ENCODE results near the gene EIF5AL1.
"Not testable (repeated sequence)": the region's sequence is repeated elsewhere in the genome, so short reads cannot be mapped to it uniquely, and the experiment has no call there.

The EIF5AL1 gene

GRCh38 chr10:79516532-79517205 is 4.3 kb downstream of the EIF5AL1 start:
- not testable (repeated sequence) for DNase-seq

DNA sequence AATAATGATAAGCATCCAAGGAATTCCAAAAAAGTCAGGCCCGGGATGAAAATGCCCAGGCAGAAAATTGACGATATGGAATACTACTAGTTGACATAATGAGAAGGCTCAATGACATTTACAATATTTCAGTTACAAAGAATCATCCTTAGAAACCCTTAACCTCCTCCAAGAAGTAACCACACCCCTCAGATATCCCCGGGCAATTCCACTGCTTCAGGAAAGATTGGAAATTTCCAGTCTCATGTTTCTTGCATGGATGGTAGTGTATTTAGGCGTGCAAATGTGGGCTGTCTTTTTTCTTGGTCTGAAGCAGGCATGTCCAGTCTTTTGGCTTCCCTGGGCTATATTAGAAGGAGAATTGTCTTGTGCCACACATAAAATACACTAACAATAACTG is 5.2 kb downstream of the EIF5AL1 start:
- not testable (repeated sequence) for DNase-seq

- not testable (repeated sequence) for DNase-seq
Observed at GRCh38 chr10:79521751-79522150, 9.4 kb downstream of the EIF5AL1 start.

DNA sequence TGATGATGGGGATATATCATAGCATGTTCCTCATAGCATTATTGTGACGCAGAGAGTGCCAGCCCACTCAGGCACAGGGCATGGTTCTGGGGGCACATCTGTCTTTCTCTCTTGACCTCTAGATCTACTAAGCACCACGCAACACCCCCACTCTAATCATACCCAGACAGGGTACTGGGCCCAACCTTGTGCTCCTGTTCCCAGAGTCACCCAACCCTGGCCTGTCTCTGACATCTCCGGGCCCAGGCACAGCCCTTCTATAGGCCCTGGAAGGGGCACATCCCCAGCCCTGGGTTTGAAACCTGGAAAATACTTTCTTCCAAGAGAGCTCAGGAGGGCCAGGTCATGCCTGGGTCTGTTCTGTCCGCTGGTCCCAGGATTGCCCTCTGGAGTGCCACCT is 10.1 kb downstream of the EIF5AL1 start:
- not testable (repeated sequence) for DNase-seq

GRCh38 chr10:79523157-79523853 is 11.0 kb downstream of the EIF5AL1 start:
- DNase-seq, result not testable (repeated sequence)

DNA sequence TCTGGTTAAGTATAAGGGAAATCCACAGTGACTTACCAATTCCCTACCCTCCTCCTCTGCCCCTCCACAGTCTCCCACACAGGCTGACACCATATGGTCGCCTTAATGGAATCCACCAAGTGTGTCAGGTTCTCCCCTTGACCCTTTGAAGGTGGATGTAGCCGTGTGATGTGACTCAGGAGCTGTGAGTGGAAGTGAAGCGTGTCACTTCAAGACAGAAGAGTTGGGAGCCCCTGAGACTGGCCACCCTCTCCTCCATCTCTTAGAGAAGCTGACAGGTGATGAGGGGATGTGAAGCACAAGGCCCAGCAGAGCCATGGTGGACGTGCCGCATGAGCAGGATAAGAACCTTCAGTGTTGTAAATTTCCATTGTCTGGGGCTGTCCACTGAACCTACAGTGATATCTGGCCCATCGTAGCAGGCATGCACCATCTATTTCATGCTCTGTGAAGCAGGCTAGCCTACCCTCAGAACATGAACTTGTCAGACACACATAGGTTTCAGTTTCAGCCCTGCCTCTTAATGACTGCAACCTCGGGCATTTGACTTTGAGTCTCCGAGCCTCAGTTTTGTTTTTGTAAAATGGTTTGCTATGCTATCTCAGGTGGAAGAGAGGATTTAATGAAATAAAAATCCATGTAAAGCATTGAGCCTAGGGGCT is 12.8 kb downstream of the EIF5AL1 start:
- not testable (repeated sequence) for DNase-seq

DNA sequence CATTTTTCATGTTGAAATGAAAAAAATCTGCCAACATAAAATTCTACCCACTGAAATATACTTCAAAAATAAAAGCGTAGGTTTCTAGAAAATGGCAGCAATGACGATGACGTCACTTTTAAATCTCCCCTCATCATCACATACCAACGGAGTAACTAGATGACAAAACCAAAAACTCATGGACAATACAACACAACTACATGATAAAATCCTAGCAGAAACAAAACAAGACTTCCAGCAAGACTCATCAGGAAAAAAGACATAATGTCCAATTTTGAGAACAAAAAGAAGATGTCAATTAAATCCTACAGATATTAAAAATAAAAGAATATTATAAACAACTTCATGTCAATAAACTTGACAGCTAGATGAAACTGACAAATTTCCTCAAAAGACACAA is 15.9 kb downstream of the EIF5AL1 start:
- not testable (repeated sequence) for DNase-seq

GRCh38 chr10:79533142-79533902 is 21.0 kb downstream of the EIF5AL1 start:
- not testable (repeated sequence) for DNase-seq

GRCh38 chr10:79533903-79534175 is 21.5 kb downstream of the EIF5AL1 start:
- not testable (repeated sequence) for DNase-seq

DNA sequence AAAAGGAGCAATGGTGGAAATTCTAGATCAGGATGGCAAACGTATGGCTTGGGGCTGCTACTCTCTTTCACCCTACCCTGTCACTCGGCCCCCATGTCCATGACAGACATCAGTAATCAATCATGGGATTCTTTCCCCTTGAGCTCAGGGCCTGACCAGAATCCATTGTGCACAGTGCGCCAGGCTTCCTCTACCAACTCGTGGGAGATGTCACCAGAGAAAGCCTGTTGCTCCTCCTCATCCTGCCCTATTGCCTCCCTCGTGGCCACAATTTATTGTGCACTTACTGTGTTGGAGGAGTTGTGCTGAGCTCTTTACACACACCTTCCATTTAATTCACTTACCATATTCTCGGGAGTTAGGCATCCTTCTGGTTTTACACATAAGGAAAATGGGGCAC is 26.0 kb downstream of the EIF5AL1 start:
- not testable (repeated sequence) for DNase-seq

DNA sequence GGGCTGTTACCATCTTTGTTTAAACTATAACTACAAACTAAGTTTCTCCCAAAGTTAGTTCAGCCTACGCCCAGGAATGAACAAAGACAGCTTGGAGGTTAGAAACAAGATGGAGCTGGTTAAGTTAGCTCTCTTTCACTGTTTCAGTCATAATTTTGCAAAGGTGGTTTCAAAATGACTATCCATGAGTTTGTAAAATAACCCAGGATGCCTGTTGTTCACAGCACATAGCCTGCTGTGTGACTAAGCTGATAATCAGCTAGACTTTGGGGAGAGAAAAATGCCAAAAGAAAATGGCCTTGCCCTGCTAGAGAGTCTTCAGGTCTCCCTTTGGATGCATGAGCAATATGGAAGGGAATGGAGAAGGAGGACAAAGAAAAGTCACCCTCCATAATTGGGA is 28.6 kb downstream of the EIF5AL1 start:
- not testable (repeated sequence) for DNase-seq

GRCh38 chr10:79542626-79543025 is 30.3 kb downstream of the EIF5AL1 start:
- no peak for DNase-seq

GRCh38 chr10:79544408-79544807 is 32.1 kb downstream of the EIF5AL1 start:
- not testable (repeated sequence) for DNase-seq

DNA sequence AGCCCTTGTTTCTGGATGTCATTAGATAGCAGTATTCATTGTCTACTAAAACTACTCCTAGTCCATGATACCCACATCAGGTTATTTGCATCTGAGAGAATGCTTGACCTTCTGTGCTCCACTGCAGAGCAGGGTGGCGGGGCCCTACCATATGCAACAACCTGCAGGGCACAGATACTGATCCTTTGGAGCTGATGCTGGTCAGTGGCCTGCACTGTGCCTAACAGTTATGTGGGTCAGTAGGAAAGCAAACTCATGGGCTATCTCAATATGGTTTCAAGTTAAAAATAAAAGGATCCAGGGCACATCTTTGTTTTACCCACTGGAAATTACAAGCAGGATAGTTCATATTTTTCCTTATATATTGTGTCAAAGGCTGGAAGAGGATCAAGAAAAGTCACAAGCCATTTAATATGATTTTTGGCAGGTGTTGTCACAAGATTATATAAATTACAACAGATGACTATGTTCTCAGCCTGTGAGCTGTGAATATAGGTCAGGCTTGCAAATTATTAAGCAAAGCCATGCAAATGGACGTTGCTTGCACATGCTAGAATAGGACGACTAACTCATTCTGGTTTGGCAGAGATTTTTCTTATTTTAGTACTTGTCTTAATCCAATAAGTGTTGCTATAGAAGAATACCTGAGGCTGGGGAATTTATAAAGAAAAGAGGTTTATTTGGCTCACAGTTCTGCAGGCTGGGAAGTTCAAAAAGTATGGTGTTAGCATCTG is 32.8 kb downstream of the EIF5AL1 start:
- DNase-seq, result not testable (repeated sequence)

GRCh38 chr10:79547128-79547527 is 34.8 kb downstream of the EIF5AL1 start:
- DNase-seq, result not testable (repeated sequence)

DNA sequence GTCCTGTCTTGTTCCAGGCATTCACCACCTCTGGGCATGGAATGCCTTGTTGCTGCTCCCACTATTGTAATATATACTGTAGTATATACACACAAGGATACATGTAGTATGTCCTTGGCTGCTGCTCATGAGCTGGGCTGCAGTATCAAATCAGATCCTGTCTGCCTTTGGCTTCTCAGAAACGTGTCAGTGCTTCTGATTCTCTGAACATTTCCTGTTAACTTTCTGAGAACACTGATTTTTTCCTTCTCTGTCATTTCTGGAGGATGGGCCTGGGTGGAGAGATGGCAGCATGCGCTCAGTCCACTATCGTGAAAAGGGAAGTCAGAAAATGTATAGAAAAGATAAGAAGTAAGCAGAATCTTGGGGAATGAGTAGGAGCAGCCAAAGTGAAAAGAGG is 35.6 kb downstream of the EIF5AL1 start:
- no peak for DNase-seq

GRCh38 chr10:79552143-79552542 is 39.8 kb downstream of the EIF5AL1 start:
- DNase-seq, result no peak

- DNase-seq, result no peak
Observed at GRCh38 chr10:79555354-79556309, 43.3 kb downstream of the EIF5AL1 start.

- DNase-seq, result not testable (repeated sequence)
Observed at GRCh38 chr10:79556961-79557360, 44.6 kb downstream of the EIF5AL1 start.

DNA sequence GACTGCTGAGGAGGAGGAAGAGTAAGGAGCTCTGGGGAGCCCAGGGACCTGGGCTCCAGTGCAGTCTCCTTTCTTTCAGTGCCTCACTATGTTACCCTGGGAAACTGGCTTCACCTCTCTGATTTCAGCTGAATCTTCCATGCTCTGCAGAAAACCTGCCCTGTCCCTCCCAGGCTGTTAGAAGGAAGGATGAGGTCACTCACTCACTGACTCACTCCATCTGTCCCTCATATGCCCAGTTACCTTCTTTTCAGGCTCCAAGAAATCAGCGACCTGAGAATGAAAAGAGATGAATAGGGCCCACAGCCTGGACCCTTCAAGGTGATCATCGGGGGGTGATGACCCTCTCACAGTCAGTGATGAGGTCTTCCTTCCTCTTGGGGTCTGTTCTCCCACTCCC is 47.4 kb downstream of the EIF5AL1 start:
- DNase-seq, result no peak

- DNase-seq, result no peak
Observed at GRCh38 chr10:79560160-79560709, 47.9 kb downstream of the EIF5AL1 start, which contains the start of gene SFTPA2. TSS of gene SFTPA2 (minus strand) at chr10:79560407. CDS start at chr10:79559483, 924 bp downstream.

All from NCI-H1930 (cell line).